ENCODE results near the gene ALDH1A1. TPM values are rescaled to one million over a fixed set of nuclear protein-coding genes. Genes with fewer than 3 reads are reported as not detected.

Gene ALDH1A1
- total RNA-seq, 1 experiment from 2014 or later = 1.9 TPM

DNA sequence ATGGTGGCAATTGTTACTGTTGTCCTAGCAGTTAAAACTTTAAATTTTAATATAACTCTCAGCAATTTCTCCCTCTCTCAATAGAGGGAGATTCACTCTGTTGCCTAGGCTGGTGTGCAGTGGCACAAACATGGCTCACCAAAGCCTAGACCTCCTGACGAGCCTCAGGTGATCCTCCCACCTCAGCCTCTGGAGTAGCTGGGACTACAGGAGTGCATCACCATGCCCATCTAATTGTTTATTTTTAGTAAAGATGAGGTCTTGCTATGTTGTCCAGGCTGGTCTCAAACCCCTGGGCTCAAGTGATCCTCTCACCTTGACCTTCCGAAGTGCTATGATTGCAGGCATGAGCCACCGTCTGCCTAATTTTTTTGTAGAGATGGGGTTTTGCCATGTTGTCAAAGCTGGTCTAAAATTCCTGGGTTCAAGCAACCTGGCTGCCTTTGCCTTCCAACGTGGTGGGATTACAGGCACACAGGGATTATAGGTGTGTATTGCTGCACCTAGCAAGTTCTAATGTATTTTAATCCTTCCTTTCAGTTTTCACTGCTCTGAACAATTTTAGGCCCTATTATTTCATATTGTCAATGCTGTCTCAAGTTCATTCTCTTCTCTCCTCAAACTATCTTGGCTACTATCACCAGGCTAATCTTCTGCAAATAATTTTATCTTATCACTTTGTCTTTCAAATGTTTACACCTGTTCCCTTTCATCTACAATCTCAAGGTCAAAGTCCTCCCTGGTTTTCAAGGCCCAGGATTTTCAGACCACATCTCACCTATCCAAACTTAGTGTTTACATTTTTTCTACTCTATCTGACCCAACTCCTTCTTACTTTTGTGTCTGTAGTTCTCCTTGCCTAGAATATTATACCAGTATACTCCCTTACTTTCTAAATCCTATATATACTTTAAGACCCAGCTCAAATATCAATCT lies 18.9 kb downstream of the ALDH1A1 start (continued):
- TF ChIP-seq, protein P1, sequence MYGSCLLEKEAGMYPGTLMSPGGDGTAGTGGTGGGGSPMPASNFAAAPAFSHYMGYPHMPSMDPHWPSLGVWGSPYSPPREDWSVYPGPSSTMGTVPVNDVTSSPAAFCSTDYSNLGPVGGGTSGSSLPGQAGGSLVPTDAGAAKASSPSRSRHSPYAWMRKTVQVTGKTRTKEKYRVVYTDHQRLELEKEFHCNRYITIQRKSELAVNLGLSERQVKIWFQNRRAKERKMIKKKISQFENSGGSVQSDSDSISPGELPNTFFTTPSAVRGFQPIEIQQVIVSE (CRISPR knock-in tag; IDR thresholded peaks at IDR 0.05; ENCODE audit: borderline replicate concordance) = no peak
- TF ChIP-seq NFE2L1 (CRISPR knock-in tag; IDR thresholded peaks at IDR 0.05) (no peak), CREM (CRISPR knock-in tag; IDR thresholded peaks at IDR 0.05) (no peak)
- TF ChIP-seq, protein P2, sequence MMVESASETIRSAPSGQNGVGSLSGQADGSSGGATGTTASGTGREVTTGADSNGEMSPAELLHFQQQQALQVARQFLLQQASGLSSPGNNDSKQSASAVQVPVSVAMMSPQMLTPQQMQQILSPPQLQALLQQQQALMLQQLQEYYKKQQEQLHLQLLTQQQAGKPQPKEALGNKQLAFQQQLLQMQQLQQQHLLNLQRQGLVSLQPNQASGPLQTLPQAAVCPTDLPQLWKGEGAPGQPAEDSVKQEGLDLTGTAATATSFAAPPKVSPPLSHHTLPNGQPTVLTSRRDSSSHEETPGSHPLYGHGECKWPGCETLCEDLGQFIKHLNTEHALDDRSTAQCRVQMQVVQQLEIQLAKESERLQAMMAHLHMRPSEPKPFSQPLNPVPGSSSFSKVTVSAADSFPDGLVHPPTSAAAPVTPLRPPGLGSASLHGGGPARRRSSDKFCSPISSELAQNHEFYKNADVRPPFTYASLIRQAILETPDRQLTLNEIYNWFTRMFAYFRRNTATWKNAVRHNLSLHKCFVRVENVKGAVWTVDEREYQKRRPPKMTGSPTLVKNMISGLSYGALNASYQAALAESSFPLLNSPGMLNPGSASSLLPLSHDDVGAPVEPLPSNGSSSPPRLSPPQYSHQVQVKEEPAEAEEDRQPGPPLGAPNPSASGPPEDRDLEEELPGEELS (CRISPR knock-in tag; IDR thresholded peaks at IDR 0.05) = no peak

DNA sequence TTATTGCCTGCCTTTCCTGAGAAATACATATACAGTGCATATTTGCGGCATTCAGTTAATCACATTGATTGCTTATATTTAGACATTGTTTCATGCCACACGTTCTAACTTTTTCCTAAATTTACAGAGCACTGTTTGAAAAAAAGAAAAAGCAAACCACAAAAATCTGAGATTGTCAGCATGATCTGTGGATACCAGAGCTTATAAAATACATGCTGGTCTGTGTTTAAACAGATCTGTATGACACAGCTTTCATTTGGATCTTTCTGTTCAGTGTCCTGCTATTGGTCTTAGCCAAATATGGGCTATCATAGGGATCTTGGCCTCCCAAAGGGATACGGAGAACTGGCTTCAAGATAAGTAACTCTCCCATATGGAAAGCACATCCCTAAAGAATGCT lies 20.2 kb downstream of the ALDH1A1 start:
- ATAC-seq (no peak), DNase-seq (ENCODE audit: low spot score) (no peak)
- ChIA-PET CTCF (interaction anchor here (2.7 kb wide), 1 partner anchor 60 kb away, joined by 18 read pairs; no protein-coding TSS in a partner anchor), POLR2A (no interaction called here)
- Mint-ChIP-seq H3K9me3 (no peaks in the 10 kb centered on the region), H3K36me3 (no peaks in the 10 kb centered on the region), H3K4me3 (no peak overlapping the region), H3K27ac (no peak overlapping the region), H3K27me3 (ENCODE audit: low read depth) (no peaks in the 10 kb centered on the region), H3K4me1 (peaks cover 7% of the 10 kb centered on the region)
- TF ChIP-seq PRRX2 (CRISPR knock-in tag; IDR thresholded peaks at IDR 0.05) = no peak
- no peak for TF ChIP-seq ZNF232 (CRISPR knock-in tag; IDR thresholded peaks at IDR 0.05)
- TF ChIP-seq ZNF121 (CRISPR knock-in tag; IDR thresholded peaks at IDR 0.05) = no peak
- TF ChIP-seq, protein P3, sequence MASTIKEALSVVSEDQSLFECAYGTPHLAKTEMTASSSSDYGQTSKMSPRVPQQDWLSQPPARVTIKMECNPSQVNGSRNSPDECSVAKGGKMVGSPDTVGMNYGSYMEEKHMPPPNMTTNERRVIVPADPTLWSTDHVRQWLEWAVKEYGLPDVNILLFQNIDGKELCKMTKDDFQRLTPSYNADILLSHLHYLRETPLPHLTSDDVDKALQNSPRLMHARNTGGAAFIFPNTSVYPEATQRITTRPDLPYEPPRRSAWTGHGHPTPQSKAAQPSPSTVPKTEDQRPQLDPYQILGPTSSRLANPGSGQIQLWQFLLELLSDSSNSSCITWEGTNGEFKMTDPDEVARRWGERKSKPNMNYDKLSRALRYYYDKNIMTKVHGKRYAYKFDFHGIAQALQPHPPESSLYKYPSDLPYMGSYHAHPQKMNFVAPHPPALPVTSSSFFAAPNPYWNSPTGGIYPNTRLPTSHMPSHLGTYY (CRISPR knock-in tag; IDR thresholded peaks at IDR 0.05) = no peak
- TF ChIP-seq, protein P4, sequence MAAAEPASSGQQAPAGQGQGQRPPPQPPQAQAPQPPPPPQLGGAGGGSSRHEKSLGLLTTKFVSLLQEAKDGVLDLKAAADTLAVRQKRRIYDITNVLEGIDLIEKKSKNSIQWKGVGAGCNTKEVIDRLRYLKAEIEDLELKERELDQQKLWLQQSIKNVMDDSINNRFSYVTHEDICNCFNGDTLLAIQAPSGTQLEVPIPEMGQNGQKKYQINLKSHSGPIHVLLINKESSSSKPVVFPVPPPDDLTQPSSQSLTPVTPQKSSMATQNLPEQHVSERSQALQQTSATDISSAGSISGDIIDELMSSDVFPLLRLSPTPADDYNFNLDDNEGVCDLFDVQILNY (CRISPR knock-in tag; IDR thresholded peaks at IDR 0.05) = no peak

DNA sequence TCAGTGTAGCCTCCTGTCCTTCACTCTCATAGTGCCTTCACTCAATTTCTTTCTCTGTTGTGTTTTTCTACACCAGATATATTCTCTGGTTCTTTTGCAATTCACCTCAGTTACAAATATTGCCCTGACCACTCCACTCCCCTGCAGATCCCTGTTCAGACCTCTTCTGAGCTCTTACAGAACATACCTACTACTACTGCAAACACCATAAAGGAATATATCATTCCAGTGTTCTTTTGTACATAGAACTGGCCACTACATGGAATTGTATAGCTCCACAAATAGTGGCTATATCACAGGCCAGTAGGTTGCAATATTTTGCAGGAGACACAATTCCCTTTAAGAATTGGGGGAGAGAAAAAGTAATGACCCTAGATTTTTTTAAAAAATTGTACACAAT lies 21.0 kb downstream of the ALDH1A1 start:
- H3K9me3 Mint-ChIP-seq = no peaks in the 10 kb centered on the region
- no peak for DNase-seq (ENCODE audit: low spot score)
- no peak for TF ChIP-seq ZNF416 (CRISPR knock-in tag; IDR thresholded peaks at IDR 0.05)
- TF ChIP-seq EMX1 (CRISPR knock-in tag; IDR thresholded peaks at IDR 0.05) = no peak
- TF ChIP-seq, protein P5, sequence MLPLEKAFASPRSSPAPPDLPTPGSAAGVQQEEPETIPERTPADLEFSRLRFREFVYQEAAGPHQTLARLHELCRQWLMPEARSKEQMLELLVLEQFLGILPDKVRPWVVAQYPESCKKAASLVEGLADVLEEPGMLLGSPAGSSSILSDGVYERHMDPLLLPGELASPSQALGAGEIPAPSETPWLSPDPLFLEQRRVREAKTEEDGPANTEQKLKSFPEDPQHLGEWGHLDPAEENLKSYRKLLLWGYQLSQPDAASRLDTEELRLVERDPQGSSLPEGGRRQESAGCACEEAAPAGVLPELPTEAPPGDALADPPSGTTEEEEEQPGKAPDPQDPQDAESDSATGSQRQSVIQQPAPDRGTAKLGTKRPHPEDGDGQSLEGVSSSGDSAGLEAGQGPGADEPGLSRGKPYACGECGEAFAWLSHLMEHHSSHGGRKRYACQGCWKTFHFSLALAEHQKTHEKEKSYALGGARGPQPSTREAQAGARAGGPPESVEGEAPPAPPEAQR (CRISPR knock-in tag; IDR thresholded peaks at IDR 0.05) = no peak
- TF ChIP-seq GTF2I (CRISPR knock-in tag; conservative IDR thresholded peaks at IDR 0.05) = no peak
- TF ChIP-seq, protein P6, sequence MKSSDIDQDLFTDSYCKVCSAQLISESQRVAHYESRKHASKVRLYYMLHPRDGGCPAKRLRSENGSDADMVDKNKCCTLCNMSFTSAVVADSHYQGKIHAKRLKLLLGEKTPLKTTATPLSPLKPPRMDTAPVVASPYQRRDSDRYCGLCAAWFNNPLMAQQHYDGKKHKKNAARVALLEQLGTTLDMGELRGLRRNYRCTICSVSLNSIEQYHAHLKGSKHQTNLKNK (CRISPR knock-in tag; IDR thresholded peaks at IDR 0.05) = no peak
- TF ChIP-seq NFATC4 (CRISPR knock-in tag; IDR thresholded peaks at IDR 0.05) = no peak
- TF ChIP-seq, protein P7, sequence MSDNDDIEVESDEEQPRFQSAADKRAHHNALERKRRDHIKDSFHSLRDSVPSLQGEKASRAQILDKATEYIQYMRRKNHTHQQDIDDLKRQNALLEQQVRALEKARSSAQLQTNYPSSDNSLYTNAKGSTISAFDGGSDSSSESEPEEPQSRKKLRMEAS (CRISPR knock-in tag; IDR thresholded peaks at IDR 0.05) = no peak
- no peak for TF ChIP-seq TEAD1 (CRISPR knock-in tag; IDR thresholded peaks at IDR 0.05)
- TF ChIP-seq, protein P8, sequence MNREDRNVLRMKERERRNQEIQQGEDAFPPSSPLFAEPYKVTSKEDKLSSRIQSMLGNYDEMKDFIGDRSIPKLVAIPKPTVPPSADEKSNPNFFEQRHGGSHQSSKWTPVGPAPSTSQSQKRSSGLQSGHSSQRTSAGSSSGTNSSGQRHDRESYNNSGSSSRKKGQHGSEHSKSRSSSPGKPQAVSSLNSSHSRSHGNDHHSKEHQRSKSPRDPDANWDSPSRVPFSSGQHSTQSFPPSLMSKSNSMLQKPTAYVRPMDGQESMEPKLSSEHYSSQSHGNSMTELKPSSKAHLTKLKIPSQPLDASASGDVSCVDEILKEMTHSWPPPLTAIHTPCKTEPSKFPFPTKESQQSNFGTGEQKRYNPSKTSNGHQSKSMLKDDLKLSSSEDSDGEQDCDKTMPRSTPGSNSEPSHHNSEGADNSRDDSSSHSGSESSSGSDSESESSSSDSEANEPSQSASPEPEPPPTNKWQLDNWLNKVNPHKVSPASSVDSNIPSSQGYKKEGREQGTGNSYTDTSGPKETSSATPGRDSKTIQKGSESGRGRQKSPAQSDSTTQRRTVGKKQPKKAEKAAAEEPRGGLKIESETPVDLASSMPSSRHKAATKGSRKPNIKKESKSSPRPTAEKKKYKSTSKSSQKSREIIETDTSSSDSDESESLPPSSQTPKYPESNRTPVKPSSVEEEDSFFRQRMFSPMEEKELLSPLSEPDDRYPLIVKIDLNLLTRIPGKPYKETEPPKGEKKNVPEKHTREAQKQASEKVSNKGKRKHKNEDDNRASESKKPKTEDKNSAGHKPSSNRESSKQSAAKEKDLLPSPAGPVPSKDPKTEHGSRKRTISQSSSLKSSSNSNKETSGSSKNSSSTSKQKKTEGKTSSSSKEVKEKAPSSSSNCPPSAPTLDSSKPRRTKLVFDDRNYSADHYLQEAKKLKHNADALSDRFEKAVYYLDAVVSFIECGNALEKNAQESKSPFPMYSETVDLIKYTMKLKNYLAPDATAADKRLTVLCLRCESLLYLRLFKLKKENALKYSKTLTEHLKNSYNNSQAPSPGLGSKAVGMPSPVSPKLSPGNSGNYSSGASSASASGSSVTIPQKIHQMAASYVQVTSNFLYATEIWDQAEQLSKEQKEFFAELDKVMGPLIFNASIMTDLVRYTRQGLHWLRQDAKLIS (CRISPR knock-in tag; IDR thresholded peaks at IDR 0.05; ENCODE audit: borderline replicate concordance) = no peak
- TF ChIP-seq OVOL2 (CRISPR knock-in tag; IDR thresholded peaks at IDR 0.05; ENCODE audit: borderline replicate concordance) = no peak
- TF ChIP-seq TP53 (CRISPR knock-in tag; IDR thresholded peaks at IDR 0.05) = no peak
- TF ChIP-seq FOXK1 (CRISPR knock-in tag; IDR thresholded peaks at IDR 0.05) = no peak

More for the DNA sequence above, 21.0 kb downstream of the ALDH1A1 start:
- peaks cover 4% of the 10 kb centered on the region; the same call in 1 of the 2 replicates for H3K4me1 Mint-ChIP-seq
- ATAC-seq = no peak
- H3K36me3 Mint-ChIP-seq = no peaks in the 10 kb centered on the region
- no peak overlapping the region for H3K27ac Mint-ChIP-seq
- POLR2A ChIA-PET = no interaction called here
- CTCF ChIA-PET = interaction anchor here (1.8 to 2.7 kb wide), 2 partner anchors 16 to 60 kb away, joined by 8 to 18 read pairs; no protein-coding TSS in a partner anchor
- H3K4me3 Mint-ChIP-seq = no peak overlapping the region
- no peaks in the 10 kb centered on the region for H3K27me3 Mint-ChIP-seq (ENCODE audit: low read depth)
